ENCODE data around the gene PRMT7. TPM values are rescaled to one million over a fixed set of nuclear protein-coding genes. Genes with fewer than 3 reads are reported as not detected.

The PRMT7 gene
- total and polyA plus RNA-seq, 2 of the 8 experiments (the other 6 are each of a cell fraction or from before 2014, with no cell fraction given) = 48.2 to 49.3 TPM

GRCh38 chr16:68367891-68368290 lies 57.1 kb downstream of the PRMT7 start:
- H2AFZ ChIP-seq (ENCODE audit: low read length) = peak overlapping the region; percentile 51; the same call in 1 of the 2 replicates
- DNase-seq (ENCODE audit: low read depth in 1 of 2, low spot score in 2 of 2) (no peak), FAIRE-seq (no peak)
- H2BK15ac ChIP-seq (ENCODE audit: low read length) = no peak overlapping the region
- no peak overlapping the region for H3K14ac ChIP-seq (ENCODE audit: insufficient read length)
- ChIA-PET POLR2A (ENCODE audit: partially characterized antibody) (interaction anchor here (1.4 to 1.6 kb wide), 2 partner anchors 9 to 17 kb away, joined by 5 to 6 read pairs; no protein-coding TSS in a partner anchor), CTCF (ENCODE audit: partially characterized antibody) (interaction anchor here (0.6 to 14.3 kb wide), 27 partner anchors 8 to 986 kb away, joined by 3 to 221 read pairs (median 5); partner anchors contain the start of gene SMPD3)
- H3K23me2 ChIP-seq (ENCODE audit: low read depth, low read length) = no peaks in the 10 kb centered on the region
- no peak overlapping the region for H3K4me2 ChIP-seq (ENCODE audit: insufficient read depth in 1 of 2, low read depth in 2 of 2, low read length in 2 of 2)
- no peaks in the 10 kb centered on the region for H3K36me3 ChIP-seq (ENCODE audit: control insufficient read depth in 2 of 4, insufficient read depth in 4 of 4, low read length in 3 of 4)
- 96% methylated on average over 14 of the region's 14 CpGs; no CpG with 5 or more reads in 1 of the 2 experiments for WGBS, 2 experiments (ENCODE audit: extremely low coverage in 1 of 2, insufficient coverage in 1 of 2, insufficient read length in 1 of 2, insufficient replicate concordance in 2 of 2, low coverage in 1 of 2, low lambda C conversion rate in 2 of 2, missing lambda C conversion rate in 1 of 2)
- H4K20me1 ChIP-seq (replicated peaks in 1 of 2; ENCODE audit: control insufficient read depth in 1 of 2, insufficient read depth in 2 of 2, low read length in 2 of 2) = no peaks in the 10 kb centered on the region
- no peak overlapping the region for H2BK5ac ChIP-seq (ENCODE audit: low read depth, low read length)
- no peak overlapping the region for H3K18ac ChIP-seq (ENCODE audit: extremely low read depth, low read length)
- no peak overlapping the region for H3K4me3 ChIP-seq (ENCODE audit: extremely low read depth in 1 of 4, insufficient read depth in 2 of 4, low read depth in 3 of 4, low read length in 4 of 4)
- no peak overlapping the region for H2AK5ac ChIP-seq (ENCODE audit: low read depth, low read length)
- no peaks in the 10 kb centered on the region for H3K9me3 ChIP-seq (ENCODE audit: insufficient read depth in 2 of 2, low read depth in 1 of 2, low read length in 1 of 2)
- no peak overlapping the region for H3K27ac ChIP-seq (ENCODE audit: low read depth, low read length)
- H4K8ac ChIP-seq (ENCODE audit: extremely low read depth, insufficient read depth, low read length) = 0 out of 2 replicates have a peak overlapping the region, but pooled peaks have one; percentile 7
- H3K27me3 ChIP-seq (replicated peaks in 1 of 4; ENCODE audit: control insufficient read depth in 3 of 4, extremely low read depth in 1 of 4, insufficient read depth in 3 of 4, low read length in 3 of 4) = no peaks in the 10 kb centered on the region
- peak overlapping the region; percentile 33 for H2BK120ac ChIP-seq (replicated peaks; ENCODE audit: low read depth, low read length)
- peaks cover 0 to 4% (median 3%) of the 10 kb centered on the region in 4 experiments; a peak in 3 of 7 replicates for H3K4me1 ChIP-seq (replicated peaks in 1 of 4; ENCODE audit: control insufficient read depth in 3 of 4, insufficient read depth in 4 of 4, low read length in 3 of 4)
- no peak overlapping the region for H4K5ac ChIP-seq (ENCODE audit: insufficient read length, low read depth, low read length)
- H3K56ac ChIP-seq (replicated peaks; ENCODE audit: insufficient read length, low read depth, low read length) = no peak overlapping the region
- H3K9ac ChIP-seq (replicated peaks in 1 of 4; ENCODE audit: extremely low read depth in 1 of 4, low read depth in 3 of 4, low read length in 3 of 4) = no peak overlapping the region
- H4K91ac ChIP-seq (replicated peaks; ENCODE audit: insufficient read length, low read length) = no peak overlapping the region
- 0 out of 2 replicates have a peak overlapping the region, but pooled peaks have one; percentile 55 for H2BK20ac ChIP-seq (ENCODE audit: low read length)
- no peak overlapping the region for H3K23ac ChIP-seq (ENCODE audit: insufficient read length)
- no peaks in the 10 kb centered on the region for H3K79me2 ChIP-seq (ENCODE audit: control insufficient read depth in 1 of 2, insufficient read depth in 2 of 2, low read length in 2 of 2)
- H3K79me1 ChIP-seq (ENCODE audit: low read depth, low read length) = no peaks in the 10 kb centered on the region
- peak overlapping the region; percentile 60; the same call in 1 of the 2 replicates for H2BK12ac ChIP-seq (ENCODE audit: low read depth, low read length)
- no peak overlapping the region for H3K4ac ChIP-seq (replicated peaks; ENCODE audit: insufficient read length, low read depth, low read length)
- TF ChIP-seq CTCF (IDR thresholded peaks at IDR 0.05; ENCODE audit: control extremely low read depth in 1 of 3, insufficient read depth in 1 of 3, low read depth in 1 of 3, low read length in 3 of 3) (no peak), CHD1 (IDR thresholded peaks at IDR 0.05; ENCODE audit: low read depth, low read length) (no peak), BRCA1 (IDR thresholded peaks at IDR 0.05; ENCODE audit: low read depth, low read length) (no peak), TAF1 (IDR thresholded peaks at IDR 0.05; ENCODE audit: low read depth, low read length) (no peak), ATF2 (IDR thresholded peaks at IDR 0.05; ENCODE audit: low read length) (no peak), NRF1 (IDR thresholded peaks at IDR 0.05; ENCODE audit: low read depth, low read length) (no peak), CHD2 (IDR thresholded peaks at IDR 0.05; ENCODE audit: low read length) (no peak), ATF3 (IDR thresholded peaks at IDR 0.05; ENCODE audit: insufficient read depth, low read depth, low read length) (no peak), SIRT6 (IDR thresholded peaks at IDR 0.05; ENCODE audit: low read length) (no peak)
